Stimulated activated naive CD8-positive, alpha-beta T cell treated with anti-CD3 and anti-CD28 coated beads, Interleukin-15, Interleukin-2, amounts not matched to agents 100 ng/mL and 50 ng/mL, for 24 hours (primary cell): ENCODE results near the gene LNPK.
"Not testable (repeated sequence)": the region's sequence is repeated elsewhere in the genome, so short reads cannot be mapped to it uniquely, and the experiment has no call there.

Source experiments
- H3K27ac Mint-ChIP-seq: one replicate; pipeline ENCODE4 v1.8.0; 2021; ENCODE audit warnings: mild to moderate bottlenecking, mixed read lengths
- H3K27me3 Mint-ChIP-seq: one replicate; pipeline ENCODE4 v1.8.0; 2021; ENCODE audit warnings: mixed read lengths
- H3K36me3 Mint-ChIP-seq: one replicate; pipeline ENCODE4 v1.8.0; 2021; ENCODE audit warnings: low read depth, mixed read lengths
- H3K4me1 Mint-ChIP-seq: one replicate; pipeline ENCODE4 v1.8.0; 2021; ENCODE audit warnings: low read depth, mixed read lengths
- H3K4me3 Mint-ChIP-seq: one replicate; pipeline ENCODE4 v1.8.0; 2021; ENCODE audit warnings: mild to moderate bottlenecking, mixed read lengths
- H3K9me3 Mint-ChIP-seq: one replicate; pipeline ENCODE4 v1.8.0; 2021; ENCODE audit warnings: mixed read lengths

Gene LNPK

DNA sequence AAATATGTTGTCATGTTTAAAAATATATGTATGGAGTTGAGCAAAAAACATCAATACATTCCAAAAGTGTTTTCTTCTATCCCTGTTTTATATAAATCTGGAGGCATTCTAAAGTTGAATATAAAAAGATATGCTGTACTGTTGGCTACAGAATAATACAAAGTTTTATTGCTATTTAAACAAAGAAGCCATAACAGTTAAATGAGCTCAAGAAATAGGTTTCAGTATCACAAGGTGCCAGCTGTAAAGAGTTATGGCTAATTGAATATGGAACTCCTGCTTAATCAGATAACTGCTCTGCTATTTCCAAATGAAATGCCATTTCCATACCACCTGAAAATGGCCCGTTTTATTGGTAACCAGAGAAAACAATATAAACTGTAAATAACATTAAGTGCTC, 55.0 kb downstream of the LNPK start:
- Mint-ChIP-seq H3K36me3 (peaks cover 46% of the 10 kb centered on the region), H3K4me3 (no peak overlapping the region), H3K4me1 (no peaks in the 10 kb centered on the region), H3K27ac (no peak overlapping the region), H3K9me3 (no peaks in the 10 kb centered on the region), H3K27me3 (no peaks in the 10 kb centered on the region)

DNA sequence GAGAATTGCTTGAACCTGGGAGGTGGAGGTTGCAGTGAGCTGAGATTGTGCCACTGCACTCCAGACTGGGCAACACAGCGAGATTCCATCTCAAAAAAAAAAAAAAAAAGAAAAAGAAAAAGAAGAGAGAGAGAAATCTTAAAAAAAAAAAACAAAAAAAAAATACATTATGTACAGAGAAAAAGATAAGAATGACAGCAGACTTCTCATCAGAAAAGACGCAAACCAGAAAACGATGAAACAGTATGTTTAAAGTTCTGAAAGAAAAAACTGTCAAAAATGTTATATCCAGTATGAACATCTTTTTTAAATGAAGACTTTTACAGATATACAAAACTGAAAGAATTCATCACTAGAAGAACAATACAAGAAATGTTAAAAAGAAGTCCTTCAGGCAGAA, 60.4 kb downstream of the LNPK start:
- Mint-ChIP-seq H3K27ac (no peak overlapping the region), H3K27me3 (no peaks in the 10 kb centered on the region), H3K4me3 (no peak overlapping the region), H3K36me3 (peaks cover 56% of the 10 kb centered on the region), H3K4me1 (no peaks in the 10 kb centered on the region), H3K9me3 (no peaks in the 10 kb centered on the region)

GRCh38 chr2:175937216-175937615, 64.9 kb downstream of the LNPK start:
- Mint-ChIP-seq H3K27ac (no peak overlapping the region), H3K4me1 (no peaks in the 10 kb centered on the region), H3K4me3 (no peak overlapping the region), H3K9me3 (no peaks in the 10 kb centered on the region), H3K27me3 (no peaks in the 10 kb centered on the region), H3K36me3 (peaks cover 61% of the 10 kb centered on the region)

DNA sequence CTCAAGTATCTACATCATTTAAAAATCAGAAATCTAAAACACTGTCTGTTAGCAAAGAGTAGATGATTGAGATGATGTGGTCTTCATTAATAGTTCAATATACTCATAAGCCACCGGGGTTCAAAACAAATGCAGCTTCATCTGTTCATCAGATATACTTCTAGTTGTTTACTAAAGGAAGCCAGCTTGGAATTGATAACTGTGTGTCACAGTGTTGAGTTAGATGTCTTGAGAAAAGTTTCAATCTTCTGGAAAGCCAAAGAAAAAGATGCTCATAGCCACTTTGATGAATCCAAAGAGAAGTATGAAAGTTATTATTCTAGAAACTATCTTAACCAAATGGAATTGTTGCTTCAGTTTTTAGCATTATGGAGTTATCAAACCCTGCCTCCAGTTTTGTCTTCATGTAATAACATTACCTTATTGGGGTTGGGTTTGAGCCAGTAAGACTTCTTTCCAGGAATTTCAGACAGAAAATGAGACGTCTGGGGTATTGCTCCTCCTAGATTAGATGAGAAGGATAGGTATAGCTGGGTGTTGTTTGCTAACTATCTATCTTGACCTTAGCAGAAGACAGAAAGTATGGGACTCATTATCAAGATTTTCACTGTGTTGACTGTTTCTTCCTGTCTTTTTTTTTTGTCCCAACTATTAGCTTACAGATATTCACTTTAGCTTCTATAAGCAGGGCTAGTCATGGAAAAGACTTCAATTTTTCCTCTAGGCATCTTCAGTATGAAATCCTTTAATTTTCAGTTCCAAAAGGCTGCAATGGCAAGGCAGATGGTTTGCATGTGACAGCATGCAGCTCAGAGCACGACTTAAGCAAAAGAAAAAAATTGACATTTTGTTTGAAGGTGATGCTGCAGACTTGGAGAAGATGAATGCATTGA, 66.5 kb downstream of the LNPK start:
- Mint-ChIP-seq H3K4me3 (no peak overlapping the region), H3K4me1 (no peaks in the 10 kb centered on the region), H3K27ac (no peak overlapping the region), H3K9me3 (no peaks in the 10 kb centered on the region), H3K36me3 (peaks cover 57% of the 10 kb centered on the region), H3K27me3 (no peaks in the 10 kb centered on the region)

- Mint-ChIP-seq H3K9me3 (no peaks in the 10 kb centered on the region), H3K36me3 (peaks cover 60% of the 10 kb centered on the region), H3K4me1 (no peaks in the 10 kb centered on the region), H3K27ac (no peak overlapping the region), H3K27me3 (no peaks in the 10 kb centered on the region), H3K4me3 (no peak overlapping the region)
Measured at GRCh38 chr2:175932675-175933074, 69.4 kb downstream of the LNPK start.

DNA sequence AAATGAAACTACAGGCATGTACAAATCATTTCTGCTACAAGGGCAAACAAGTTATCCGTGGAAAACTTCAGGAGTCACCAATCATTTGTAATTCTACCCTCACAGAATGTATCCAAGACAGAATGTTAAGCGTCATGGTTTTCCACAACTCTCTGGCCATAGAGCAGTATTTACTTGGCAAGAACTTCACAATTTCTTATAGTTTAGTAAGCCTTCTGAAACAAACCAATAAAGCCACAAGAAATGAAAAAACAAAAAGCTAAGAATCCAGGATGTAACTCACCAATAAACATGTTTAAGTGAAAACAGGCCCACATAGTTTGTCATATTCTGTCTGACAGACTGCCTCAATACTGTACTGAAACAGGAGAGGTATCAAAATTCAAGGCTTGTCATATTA, 70.3 kb downstream of the LNPK start:
- H3K9me3 Mint-ChIP-seq = no peaks in the 10 kb centered on the region
- H3K36me3 Mint-ChIP-seq = peaks cover 61% of the 10 kb centered on the region
- H3K27me3 Mint-ChIP-seq = no peaks in the 10 kb centered on the region
- no peak overlapping the region for H3K27ac Mint-ChIP-seq
- no peak overlapping the region for H3K4me3 Mint-ChIP-seq
- H3K4me1 Mint-ChIP-seq = no peaks in the 10 kb centered on the region

DNA sequence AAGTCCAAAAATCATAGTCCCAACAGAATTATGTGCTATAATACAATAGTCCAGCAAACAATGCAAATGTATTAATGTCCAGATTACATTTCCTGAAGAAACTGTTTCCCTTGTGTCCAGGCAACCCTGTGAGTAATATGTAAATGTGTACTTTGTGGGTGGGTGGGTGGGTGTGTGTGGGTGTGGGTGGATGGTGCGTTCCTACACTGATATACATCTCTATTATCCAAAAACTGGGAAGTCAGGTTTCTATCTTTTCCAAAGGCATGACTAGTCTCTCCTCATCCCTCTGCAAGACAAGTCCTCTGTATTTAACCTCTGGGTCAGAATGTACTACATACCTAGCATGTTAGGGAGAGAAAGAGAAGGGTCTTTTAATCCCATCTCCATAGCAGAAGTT, 71.6 kb downstream of the LNPK start:
- Mint-ChIP-seq H3K4me1 (no peaks in the 10 kb centered on the region), H3K36me3 (peaks cover 57% of the 10 kb centered on the region), H3K27me3 (no peaks in the 10 kb centered on the region), H3K4me3 (no peak overlapping the region), H3K27ac (no peak overlapping the region), H3K9me3 (no peaks in the 10 kb centered on the region)

GRCh38 chr2:175929850-175930249, 72.2 kb downstream of the LNPK start:
- no peaks in the 10 kb centered on the region for H3K27me3 Mint-ChIP-seq
- H3K27ac Mint-ChIP-seq = no peak overlapping the region
- H3K4me1 Mint-ChIP-seq = no peaks in the 10 kb centered on the region
- peaks cover 58% of the 10 kb centered on the region for H3K36me3 Mint-ChIP-seq
- no peak overlapping the region for H3K4me3 Mint-ChIP-seq
- no peaks in the 10 kb centered on the region for H3K9me3 Mint-ChIP-seq

DNA sequence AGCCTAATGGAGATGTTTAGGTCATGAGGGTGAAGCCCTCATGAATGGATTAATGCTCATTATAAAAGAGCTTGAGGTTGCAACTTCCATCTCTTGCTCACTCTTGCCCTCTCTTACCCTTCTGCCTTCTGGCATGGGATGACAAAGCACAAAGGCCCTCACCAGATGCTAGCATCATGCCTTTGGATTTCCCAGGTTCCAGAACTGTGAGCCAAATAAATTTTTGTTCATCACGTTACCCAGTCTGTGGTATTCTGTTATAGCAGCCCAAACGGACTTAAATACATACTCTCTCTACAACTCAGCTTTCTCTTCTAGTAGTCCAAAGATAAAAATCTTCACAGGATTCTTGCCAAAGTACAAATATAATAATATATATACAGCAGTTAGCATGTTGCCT, 75.8 kb downstream of the LNPK start:
- Mint-ChIP-seq H3K4me3 (no peak overlapping the region), H3K36me3 (peaks cover 45% of the 10 kb centered on the region), H3K27ac (no peak overlapping the region), H3K9me3 (no peaks in the 10 kb centered on the region), H3K27me3 (no peaks in the 10 kb centered on the region), H3K4me1 (no peaks in the 10 kb centered on the region)

- Mint-ChIP-seq H3K4me1 (no peaks in the 10 kb centered on the region), H3K36me3 (peaks cover 22% of the 10 kb centered on the region), H3K9me3 (no peaks in the 10 kb centered on the region), H3K4me3 (no peak overlapping the region), H3K27me3 (no peaks in the 10 kb centered on the region), H3K27ac (no peak overlapping the region)
Measured at GRCh38 chr2:175922160-175922559, 79.9 kb downstream of the LNPK start.

GRCh38 chr2:175918935-175919334, 83.1 kb downstream of the LNPK start:
- Mint-ChIP-seq H3K27ac (no peak overlapping the region), H3K4me1 (no peaks in the 10 kb centered on the region), H3K36me3 (peaks cover 4% of the 10 kb centered on the region), H3K4me3 (no peak overlapping the region), H3K27me3 (peaks cover 3% of the 10 kb centered on the region), H3K9me3 (no peaks in the 10 kb centered on the region)

DNA sequence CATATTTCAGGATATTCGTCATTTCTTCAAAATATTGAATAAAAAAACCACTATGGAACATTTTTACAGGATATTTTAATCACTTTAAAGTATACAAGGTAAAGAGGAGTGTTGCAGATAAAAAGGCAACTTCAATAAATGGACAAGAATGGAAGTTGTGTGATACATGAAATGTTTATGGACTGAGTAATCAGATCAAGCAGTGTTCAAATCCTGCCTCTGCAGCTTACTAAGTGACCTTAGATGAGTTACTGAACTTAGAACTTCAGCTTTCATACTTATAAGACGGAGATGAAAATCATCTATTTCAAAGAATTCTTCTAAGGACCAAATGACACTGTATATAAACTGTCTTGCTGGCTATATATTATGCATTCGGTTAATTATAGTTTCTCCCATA, 87.2 kb downstream of the LNPK start:
- Mint-ChIP-seq H3K36me3 (no peaks in the 10 kb centered on the region), H3K4me3 (no peak overlapping the region), H3K4me1 (no peaks in the 10 kb centered on the region), H3K27me3 (peaks cover 19% of the 10 kb centered on the region), H3K9me3 (peaks cover 4% of the 10 kb centered on the region), H3K27ac (no peak overlapping the region)

- H3K27ac Mint-ChIP-seq, H3K4me1 Mint-ChIP-seq, H3K36me3 Mint-ChIP-seq, H3K4me3 Mint-ChIP-seq, H3K9me3 Mint-ChIP-seq: not testable (repeated sequence)
- peaks cover 24% of the 10 kb centered on the region for H3K27me3 Mint-ChIP-seq
Measured at GRCh38 chr2:175913849-175914743, 88.0 kb downstream of the LNPK start.

GRCh38 chr2:175913267-175913666, 88.8 kb downstream of the LNPK start:
- H3K36me3 Mint-ChIP-seq, H3K4me3 Mint-ChIP-seq, H3K9me3 Mint-ChIP-seq, H3K27ac Mint-ChIP-seq, H3K4me1 Mint-ChIP-seq: not testable (repeated sequence)
- H3K27me3 Mint-ChIP-seq = peaks cover 29% of the 10 kb centered on the region

DNA sequence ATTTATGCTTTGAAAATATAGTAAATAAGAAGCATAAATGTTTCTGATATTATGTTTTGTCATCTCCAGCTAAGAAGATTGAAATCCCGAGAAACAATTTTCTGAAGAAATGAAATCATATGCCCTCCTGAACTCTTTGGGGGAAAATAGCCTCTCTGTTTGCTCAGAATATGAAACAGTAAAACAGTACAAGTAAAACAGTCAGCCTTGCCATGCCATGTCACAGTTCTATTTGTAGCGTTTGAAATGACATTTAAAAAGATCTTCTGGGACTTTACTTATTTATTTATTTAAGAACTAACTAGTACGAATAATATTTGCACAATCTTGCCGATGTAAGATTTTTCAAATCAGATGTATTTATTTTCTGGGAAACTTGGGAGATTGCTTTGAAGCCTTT, 98.0 kb downstream of the LNPK start:
- Mint-ChIP-seq H3K27ac (no peak overlapping the region), H3K27me3 (peaks cover 20% of the 10 kb centered on the region), H3K4me3 (no peak overlapping the region), H3K9me3 (no peaks in the 10 kb centered on the region), H3K4me1 (no peaks in the 10 kb centered on the region), H3K36me3 (no peaks in the 10 kb centered on the region)
